ENCODE measurements around the gene SLC13A5.
"Not testable (repeated sequence)": the region's sequence is repeated elsewhere in the genome, so short reads cannot be mapped to it uniquely, and the experiment has no call there.

DNA sequence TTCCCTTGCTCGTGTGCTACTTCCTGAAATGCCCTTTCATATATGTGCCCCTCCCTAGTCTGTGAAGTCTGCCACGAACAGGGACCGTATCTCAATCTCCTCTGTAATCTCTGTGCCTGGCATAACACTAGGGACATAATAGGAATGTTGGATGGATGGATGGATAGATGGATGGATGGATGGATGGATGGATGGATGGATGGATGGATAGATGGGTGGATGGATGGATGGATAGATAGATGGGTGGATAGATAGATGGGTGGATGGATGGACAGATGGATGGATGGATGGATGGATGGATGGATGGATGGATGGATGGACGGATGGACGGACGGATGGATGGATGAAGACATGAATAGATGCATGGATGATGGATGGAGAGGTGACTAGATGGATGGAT lies 21.2 kb downstream of the SLC13A5 start:
- TF ChIP-seq CTCF (IDR thresholded peaks at IDR 0.05); EZH2 (IDR thresholded peaks at IDR 0.05; ENCODE audit: borderline replicate concordance, insufficient read depth, low read depth, low read length, poor library complexity, severe bottlenecking): not testable (repeated sequence)

Data from B cell (primary cell).